Measurements from ENCODE around the gene KIFC1.

Gene KIFC1

DNA sequence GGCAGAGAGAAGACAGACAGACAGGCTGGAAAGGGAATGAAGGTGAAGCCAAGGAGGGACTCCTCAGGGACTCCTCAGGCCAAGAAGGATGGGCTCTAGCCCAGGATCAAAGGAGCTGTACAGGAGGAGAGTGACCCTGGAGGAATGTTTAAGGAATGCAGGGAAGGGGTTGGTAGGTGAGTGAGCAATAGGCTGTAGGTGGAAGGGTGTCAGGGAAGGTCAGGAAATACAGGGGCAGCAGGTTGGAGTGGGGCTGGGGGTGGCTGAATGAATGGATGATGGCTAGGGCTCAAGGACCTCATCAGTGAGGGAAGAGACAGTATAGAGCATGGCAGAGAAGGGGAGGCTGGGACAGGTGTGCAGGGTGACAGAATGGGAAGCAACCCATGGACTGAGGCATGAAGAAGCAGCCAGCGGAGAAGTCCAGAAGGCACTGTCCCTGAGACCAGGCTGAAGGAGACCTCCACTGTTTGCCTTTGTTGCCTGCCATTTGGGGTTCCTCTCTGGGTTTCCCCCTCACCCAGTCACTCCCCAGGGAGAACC, 41.4 kb downstream of the KIFC1 start:
- TF ChIP-seq, protein P1, sequence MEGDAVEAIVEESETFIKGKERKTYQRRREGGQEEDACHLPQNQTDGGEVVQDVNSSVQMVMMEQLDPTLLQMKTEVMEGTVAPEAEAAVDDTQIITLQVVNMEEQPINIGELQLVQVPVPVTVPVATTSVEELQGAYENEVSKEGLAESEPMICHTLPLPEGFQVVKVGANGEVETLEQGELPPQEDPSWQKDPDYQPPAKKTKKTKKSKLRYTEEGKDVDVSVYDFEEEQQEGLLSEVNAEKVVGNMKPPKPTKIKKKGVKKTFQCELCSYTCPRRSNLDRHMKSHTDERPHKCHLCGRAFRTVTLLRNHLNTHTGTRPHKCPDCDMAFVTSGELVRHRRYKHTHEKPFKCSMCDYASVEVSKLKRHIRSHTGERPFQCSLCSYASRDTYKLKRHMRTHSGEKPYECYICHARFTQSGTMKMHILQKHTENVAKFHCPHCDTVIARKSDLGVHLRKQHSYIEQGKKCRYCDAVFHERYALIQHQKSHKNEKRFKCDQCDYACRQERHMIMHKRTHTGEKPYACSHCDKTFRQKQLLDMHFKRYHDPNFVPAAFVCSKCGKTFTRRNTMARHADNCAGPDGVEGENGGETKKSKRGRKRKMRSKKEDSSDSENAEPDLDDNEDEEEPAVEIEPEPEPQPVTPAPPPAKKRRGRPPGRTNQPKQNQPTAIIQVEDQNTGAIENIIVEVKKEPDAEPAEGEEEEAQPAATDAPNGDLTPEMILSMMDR (IDR thresholded peaks at IDR 0.05; ENCODE audit: extremely low read depth, insufficient read depth, missing control alignments): no peak
- peak; percentile 28 for DNase-seq (ENCODE audit: low spot score)
- in situ Hi-C loops (cut with MboI; ENCODE audit: low pct_unique_long_range_greater_than_20kb, low sequenced_read_pairs, unreplicated experiment): no loop called here

DNA sequence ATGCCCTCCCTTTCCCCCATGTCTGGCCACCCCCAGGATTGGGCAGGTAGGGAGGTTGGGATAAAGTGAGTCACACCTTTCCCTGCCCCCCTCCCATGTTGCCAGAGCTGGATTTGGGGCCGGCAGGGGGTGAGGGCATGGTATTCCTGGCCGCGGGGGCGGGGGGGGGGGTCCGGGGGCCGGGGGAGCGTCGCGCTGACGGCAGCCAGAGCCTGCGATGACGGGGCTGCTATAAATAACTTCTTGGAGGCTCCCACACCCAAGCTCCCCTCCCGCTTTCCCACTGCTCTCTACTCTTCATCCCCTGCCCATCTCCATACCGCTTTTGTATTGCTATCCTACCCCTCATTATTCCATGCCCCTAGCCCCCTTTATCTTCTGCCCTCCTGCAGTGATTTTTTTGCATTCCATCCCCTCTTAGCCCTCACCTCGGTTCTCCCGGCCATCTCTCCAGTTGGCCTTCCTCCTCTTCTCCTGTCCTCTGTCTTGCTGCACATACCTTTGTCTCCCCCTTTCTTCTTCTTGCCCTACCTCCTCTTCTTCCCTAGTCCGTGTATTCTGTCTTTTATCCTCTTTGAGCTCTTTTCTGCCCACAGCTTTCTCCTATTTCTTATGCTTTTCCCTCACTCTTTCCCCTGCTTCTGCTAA, 42.0 kb downstream of the KIFC1 start:
- in situ Hi-C loops (cut with MboI; ENCODE audit: low pct_unique_long_range_greater_than_20kb, low sequenced_read_pairs, unreplicated experiment): no loop called here
- no peak for DNase-seq (ENCODE audit: low spot score)
- TF ChIP-seq, protein P1 (IDR thresholded peaks at IDR 0.05; ENCODE audit: extremely low read depth, insufficient read depth, missing control alignments): no peak

DNA sequence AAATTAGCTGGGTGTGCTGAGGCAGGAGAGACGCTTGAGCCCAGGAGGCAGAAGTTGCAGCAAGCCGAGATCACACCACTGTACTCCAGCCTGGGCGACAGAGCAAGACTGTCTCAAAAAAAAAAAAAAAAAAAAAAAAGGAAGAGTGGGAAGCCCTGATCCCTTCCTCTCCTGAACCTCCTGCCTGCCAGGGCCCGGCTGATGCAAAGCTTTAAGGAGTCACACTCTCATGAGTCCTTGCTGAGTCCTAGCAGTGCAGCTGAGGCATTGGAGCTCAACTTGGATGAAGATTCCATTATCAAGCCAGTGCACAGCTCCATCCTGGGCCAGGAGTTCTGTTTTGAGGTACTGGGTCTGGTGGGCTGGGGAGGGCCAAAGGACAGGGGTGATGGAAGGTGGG, 43.3 kb downstream of the KIFC1 start:
- TF ChIP-seq, protein P1 (IDR thresholded peaks at IDR 0.05; ENCODE audit: extremely low read depth, insufficient read depth, missing control alignments): no peak
- in situ Hi-C loops (cut with MboI; ENCODE audit: low pct_unique_long_range_greater_than_20kb, low sequenced_read_pairs, unreplicated experiment): no loop called here
- DNase-seq (ENCODE audit: low spot score): no peak

- DNase-seq (ENCODE audit: low spot score): no peak
- TF ChIP-seq, protein P1 (IDR thresholded peaks at IDR 0.05; ENCODE audit: extremely low read depth, insufficient read depth, missing control alignments): no peak
- in situ Hi-C loops (cut with MboI; ENCODE audit: low pct_unique_long_range_greater_than_20kb, low sequenced_read_pairs, unreplicated experiment): no loop called here
Measured at GRCh38 chr6:33437666-33438065, 46.0 kb downstream of the KIFC1 start.

GRCh38 chr6:33438978-33439594, 47.5 kb downstream of the KIFC1 start:
- TF ChIP-seq, protein P1 (IDR thresholded peaks at IDR 0.05; ENCODE audit: extremely low read depth, insufficient read depth, missing control alignments): no peak
- no peak for DNase-seq (ENCODE audit: low spot score)
- in situ Hi-C loops (cut with MboI; ENCODE audit: low pct_unique_long_range_greater_than_20kb, low sequenced_read_pairs, unreplicated experiment): no loop called here

GRCh38 chr6:33439956-33440648, 48.5 kb downstream of the KIFC1 start:
- no peak for DNase-seq (ENCODE audit: low spot score)
- in situ Hi-C loops (cut with MboI; ENCODE audit: low pct_unique_long_range_greater_than_20kb, low sequenced_read_pairs, unreplicated experiment): no loop called here
- TF ChIP-seq, protein P1 (IDR thresholded peaks at IDR 0.05; ENCODE audit: extremely low read depth, insufficient read depth, missing control alignments): no peak
